Omental fat pad (tissue), 4 donors: Measurements from ENCODE around the gene GATA3. TPM values are rescaled to one million over a fixed set of nuclear protein-coding genes. Genes with fewer than 3 reads are reported as not detected.

ENCODE experiments used
- ATAC-seq: fragments of 150-250 bp; one replicate; pipeline ENCODE4 v1.9.1; 2016; ENCODE audit warnings: mild to moderate bottlenecking, moderate library complexity; ENCODE audit not compliant: low FRiP score
- DNase-seq: peaks from one replicate; pipeline ENCODE4 v3.0.0-alpha.2; 2019; ENCODE audit warnings: low spot score
- total RNA-seq, 4 donors: library from RNA; depleted of rRNA; stranded (reverse); fragments of >200 nt; gene quantifications; one replicate each; pipeline ENCODE4 v1.1.0, GENCODE V29; 2016
- TF ChIP-seq, protein P1 (sequence below), 3 donors: fragments of 450-650 bp; IDR thresholded peaks; one replicate each; pipeline ENCODE4 v1.5.1; 2016 to 2017; ENCODE audit warnings: antibody characterized with exemption in 3 of 3, mild to moderate bottlenecking in 3 of 3, moderate library complexity in 2 of 3

GATA3 gene
- total RNA-seq, result 1 to 10 TPM in 3 of 4 donors, under 1 TPM in 1; 0.28 to 3.1 (median 1.3) TPM

DNA sequence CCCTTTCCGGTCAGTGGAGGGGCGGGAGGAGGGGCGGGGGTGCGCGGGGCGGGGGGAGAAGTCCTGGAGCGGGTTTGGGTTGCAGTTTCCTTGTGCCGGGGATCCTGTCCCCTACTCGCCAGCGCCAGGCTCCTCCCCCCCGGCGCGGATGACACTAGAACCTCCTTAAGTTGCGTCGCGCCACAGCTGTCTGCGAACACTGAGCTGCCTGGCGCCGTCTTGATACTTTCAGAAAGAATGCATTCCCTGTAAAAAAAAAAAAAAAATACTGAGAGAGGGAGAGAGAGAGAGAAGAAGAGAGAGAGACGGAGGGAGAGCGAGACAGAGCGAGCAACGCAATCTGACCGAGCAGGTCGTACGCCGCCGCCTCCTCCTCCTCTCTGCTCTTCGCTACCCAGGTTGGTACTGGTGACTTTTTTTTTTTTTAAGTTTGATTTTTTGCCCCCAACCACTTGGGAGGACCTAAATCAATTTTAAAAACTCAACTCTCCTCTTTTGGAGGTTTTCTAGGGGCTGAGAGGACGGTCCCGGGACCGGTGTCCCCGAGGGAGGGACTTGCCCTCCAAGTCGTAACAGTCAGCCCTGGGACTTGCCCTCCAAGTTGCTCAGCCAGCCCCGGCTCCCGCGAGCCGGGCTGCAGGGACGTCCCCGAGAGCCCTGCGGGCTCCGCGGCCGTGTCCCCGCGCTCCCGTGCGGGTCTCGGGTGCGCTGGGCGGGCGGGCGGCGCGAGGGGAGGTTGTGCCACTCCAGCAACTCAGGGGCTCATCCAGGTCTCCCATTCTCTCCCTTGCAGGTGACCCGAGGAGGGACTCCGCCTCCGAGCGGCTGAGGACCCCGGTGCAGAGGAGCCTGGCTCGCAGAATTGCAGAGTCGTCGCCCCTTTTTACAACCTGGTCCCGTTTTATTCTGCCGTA is at the start of gene GATA3:
Gene GATA3 (plus strand): TSS at position 195 of the 914 bp plus-strand sequence. CDS start 968 bp downstream, outside the sequence.
- no peak for DNase-seq
- TF ChIP-seq, protein P1, sequence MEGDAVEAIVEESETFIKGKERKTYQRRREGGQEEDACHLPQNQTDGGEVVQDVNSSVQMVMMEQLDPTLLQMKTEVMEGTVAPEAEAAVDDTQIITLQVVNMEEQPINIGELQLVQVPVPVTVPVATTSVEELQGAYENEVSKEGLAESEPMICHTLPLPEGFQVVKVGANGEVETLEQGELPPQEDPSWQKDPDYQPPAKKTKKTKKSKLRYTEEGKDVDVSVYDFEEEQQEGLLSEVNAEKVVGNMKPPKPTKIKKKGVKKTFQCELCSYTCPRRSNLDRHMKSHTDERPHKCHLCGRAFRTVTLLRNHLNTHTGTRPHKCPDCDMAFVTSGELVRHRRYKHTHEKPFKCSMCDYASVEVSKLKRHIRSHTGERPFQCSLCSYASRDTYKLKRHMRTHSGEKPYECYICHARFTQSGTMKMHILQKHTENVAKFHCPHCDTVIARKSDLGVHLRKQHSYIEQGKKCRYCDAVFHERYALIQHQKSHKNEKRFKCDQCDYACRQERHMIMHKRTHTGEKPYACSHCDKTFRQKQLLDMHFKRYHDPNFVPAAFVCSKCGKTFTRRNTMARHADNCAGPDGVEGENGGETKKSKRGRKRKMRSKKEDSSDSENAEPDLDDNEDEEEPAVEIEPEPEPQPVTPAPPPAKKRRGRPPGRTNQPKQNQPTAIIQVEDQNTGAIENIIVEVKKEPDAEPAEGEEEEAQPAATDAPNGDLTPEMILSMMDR (IDR thresholded peaks at IDR 0.05), result no peak
- no peak for ATAC-seq

DNA sequence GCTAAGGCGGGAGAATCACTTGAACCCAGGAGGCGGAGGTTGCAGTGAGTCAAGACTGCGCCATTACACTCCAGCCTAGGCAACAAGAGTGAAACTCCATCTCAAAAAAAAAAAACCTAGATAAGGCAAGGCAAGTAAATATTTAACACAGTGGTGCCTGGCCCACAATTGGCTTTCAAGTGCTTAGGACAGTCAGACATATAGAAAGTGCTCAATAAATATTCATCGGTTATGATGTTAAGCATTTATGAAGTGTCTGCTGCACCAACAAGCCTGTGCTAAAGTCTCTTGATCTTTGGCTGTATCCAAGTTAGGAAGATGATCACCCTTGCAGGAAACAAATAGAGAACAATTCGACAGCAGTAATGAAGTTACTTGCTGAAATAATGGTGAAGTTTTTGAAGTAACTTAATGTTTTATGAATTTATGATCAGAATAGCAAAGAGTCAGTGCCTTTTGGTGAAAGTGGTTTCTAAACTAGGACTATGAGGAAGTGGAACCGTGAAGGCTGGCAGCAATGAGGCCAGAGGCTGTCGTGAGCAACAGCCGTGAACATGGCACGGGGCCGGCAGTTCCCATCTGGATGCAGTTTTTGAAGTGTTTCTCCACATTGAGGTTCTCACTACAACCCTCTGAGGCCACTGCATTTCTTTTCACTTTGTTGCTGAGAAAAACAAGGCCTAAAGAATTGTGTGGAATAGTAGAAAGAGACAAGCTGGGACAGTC is 48.1 kb upstream of the GATA3 start:
- no peak for ATAC-seq
- TF ChIP-seq, protein P1 (IDR thresholded peaks at IDR 0.05), result no peak
- DNase-seq, result no peak

DNA sequence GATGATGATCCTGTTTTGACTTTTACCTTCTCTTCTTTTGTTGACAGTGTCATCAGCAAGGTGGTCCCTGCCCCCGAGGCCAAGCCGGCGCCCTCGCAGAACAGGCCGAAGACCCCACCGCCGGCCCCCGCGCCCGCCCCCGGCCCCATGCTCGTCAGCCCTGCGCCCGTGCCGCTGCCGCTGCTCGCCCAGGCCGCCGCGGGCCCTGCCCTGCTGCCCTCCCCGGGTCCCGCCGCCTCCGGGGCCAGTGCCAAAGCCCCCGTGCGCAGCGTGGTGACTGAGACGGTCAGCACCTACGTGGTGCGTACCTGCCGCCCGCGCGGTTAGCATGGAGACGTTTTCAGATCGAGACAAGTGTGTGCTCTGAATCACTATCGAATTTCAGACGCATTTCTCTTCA is 45.5 kb upstream of the GATA3 start:
- DNase-seq (no peak), ATAC-seq (no peak)
- TF ChIP-seq, protein P1 (IDR thresholded peaks at IDR 0.05), result no peak

DNA sequence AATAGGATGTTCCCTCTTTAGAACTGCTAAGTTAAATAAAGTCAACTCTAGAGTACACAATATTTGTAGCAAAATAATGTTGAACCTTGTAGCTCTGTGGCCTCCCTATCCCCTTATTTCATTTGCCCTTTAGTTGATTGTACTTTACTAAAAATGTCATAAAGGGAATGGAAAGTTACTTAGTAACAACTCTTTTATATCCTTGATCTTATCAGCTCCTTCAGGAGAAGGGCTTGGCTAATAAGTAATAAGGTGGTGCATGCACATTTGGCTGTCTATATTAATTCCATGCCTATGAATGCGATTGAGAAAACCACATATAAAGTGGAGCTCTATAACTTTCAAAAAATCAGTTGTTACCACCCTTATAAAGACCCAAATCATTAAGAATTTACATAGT is 41.5 kb upstream of the GATA3 start:
- no peak for DNase-seq
- no peak for ATAC-seq
- TF ChIP-seq, protein P1 (IDR thresholded peaks at IDR 0.05), result no peak

DNA sequence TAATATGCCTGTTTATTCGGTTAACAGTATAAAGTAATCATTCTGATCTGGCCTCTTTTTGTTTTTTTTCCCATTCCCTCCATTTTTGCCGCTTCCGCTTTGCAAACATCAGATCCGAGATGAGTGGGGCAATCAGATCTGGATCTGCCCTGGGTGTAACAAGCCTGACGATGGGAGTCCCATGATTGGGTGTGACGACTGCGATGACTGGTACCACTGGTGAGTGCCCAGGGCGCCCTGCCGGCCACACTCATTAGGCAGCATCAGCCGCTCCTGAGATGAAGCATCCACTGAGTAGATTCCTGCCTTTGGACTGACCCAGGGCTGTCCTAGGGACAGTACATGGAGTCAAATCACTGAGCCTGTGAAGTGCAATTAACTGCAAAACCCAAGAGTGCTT is 40.9 kb upstream of the GATA3 start:
- ATAC-seq, result no peak
- DNase-seq, result no peak
- TF ChIP-seq, protein P1 (IDR thresholded peaks at IDR 0.05), result no peak

DNA sequence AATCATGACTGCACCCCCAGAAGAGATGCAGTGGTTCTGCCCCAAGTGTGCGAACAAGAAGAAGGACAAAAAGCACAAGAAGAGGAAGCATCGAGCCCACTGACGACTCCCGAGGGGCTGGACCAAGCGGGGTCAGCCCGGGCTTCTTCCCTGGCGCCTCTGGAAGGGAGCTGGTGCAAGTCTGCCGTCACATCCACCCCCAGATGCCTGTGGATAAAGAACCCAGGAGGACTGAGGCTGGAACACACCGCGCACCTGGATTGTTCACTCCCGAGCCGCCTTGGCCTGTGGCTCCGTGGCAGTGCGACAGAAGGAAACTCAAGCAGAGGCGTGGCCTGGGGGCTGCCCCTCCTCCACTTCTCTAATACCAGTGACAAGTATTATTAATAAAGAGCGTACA is 39.8 kb upstream of the GATA3 start:
- ATAC-seq, result no peak
- TF ChIP-seq, protein P1 (IDR thresholded peaks at IDR 0.05), result no peak

More for the DNA sequence above, 39.8 kb upstream of the GATA3 start:
- no peak for DNase-seq
